ENCODE measurements around the gene AP3M1.
"Not testable (repeated sequence)": the region's sequence is repeated elsewhere in the genome, so short reads cannot be mapped to it uniquely, and the experiment has no call there.

The AP3M1 gene

GRCh38 chr10:74146980-74147379, 3.6 kb downstream of the AP3M1 start:
- Mint-ChIP-seq H3K4me1 (ENCODE audit: low read depth) (peaks cover 41% of the 10 kb centered on the region), H3K36me3 (ENCODE audit: low read depth) (peaks cover 32% of the 10 kb centered on the region)
- H3K9me3 Mint-ChIP-seq, H3K27ac Mint-ChIP-seq, H3K27me3 Mint-ChIP-seq, H3K4me3 Mint-ChIP-seq: not testable (repeated sequence)

- H3K4me1 Mint-ChIP-seq (ENCODE audit: low read depth): peaks cover 41% of the 10 kb centered on the region
- no peak overlapping the region for H3K27ac Mint-ChIP-seq
- H3K36me3 Mint-ChIP-seq (ENCODE audit: low read depth): peaks cover 40% of the 10 kb centered on the region
- no peaks in the 10 kb centered on the region for H3K27me3 Mint-ChIP-seq
- no peaks in the 10 kb centered on the region for H3K9me3 Mint-ChIP-seq
- H3K4me3 Mint-ChIP-seq: no peak overlapping the region
These were observed 5.5 kb downstream of the AP3M1 start for GRCh38 chr10:74145133-74145532.

- H3K27ac Mint-ChIP-seq: no peak overlapping the region
These were observed 10.1 kb downstream of the AP3M1 start for GRCh38 chr10:74140553-74140952.

GRCh38 chr10:74139981-74140380, 10.6 kb downstream of the AP3M1 start:
- no peak overlapping the region for H3K4me3 Mint-ChIP-seq

More at GRCh38 chr10:74140553-74140952, 10.1 kb downstream of the AP3M1 start:
- Mint-ChIP-seq H3K9me3 (no peaks in the 10 kb centered on the region), H3K4me3 (no peak overlapping the region), H3K4me1 (ENCODE audit: low read depth) (peaks cover 8% of the 10 kb centered on the region), H3K27me3 (no peaks in the 10 kb centered on the region), H3K36me3 (ENCODE audit: low read depth) (peaks cover 37% of the 10 kb centered on the region)

GRCh38 chr10:74138596-74138995, 12.0 kb downstream of the AP3M1 start:
- peaks cover 47% of the 10 kb centered on the region for H3K36me3 Mint-ChIP-seq (ENCODE audit: low read depth)
- not testable (repeated sequence) for H3K4me1 Mint-ChIP-seq (ENCODE audit: low read depth); H3K27me3 Mint-ChIP-seq; H3K9me3 Mint-ChIP-seq; H3K27ac Mint-ChIP-seq; H3K4me3 Mint-ChIP-seq

More at GRCh38 chr10:74139981-74140380, 10.6 kb downstream of the AP3M1 start:
- H3K27ac Mint-ChIP-seq: no peak overlapping the region
- H3K9me3 Mint-ChIP-seq: no peaks in the 10 kb centered on the region
- H3K36me3 Mint-ChIP-seq (ENCODE audit: low read depth): peaks cover 38% of the 10 kb centered on the region
- no peaks in the 10 kb centered on the region for H3K27me3 Mint-ChIP-seq
- peaks cover 3% of the 10 kb centered on the region for H3K4me1 Mint-ChIP-seq (ENCODE audit: low read depth)

GRCh38 chr10:74137992-74138391, 12.6 kb downstream of the AP3M1 start:
- Mint-ChIP-seq H3K27ac (no peak overlapping the region), H3K27me3 (no peaks in the 10 kb centered on the region), H3K4me3 (no peak overlapping the region), H3K9me3 (no peaks in the 10 kb centered on the region), H3K36me3 (ENCODE audit: low read depth) (peaks cover 49% of the 10 kb centered on the region), H3K4me1 (ENCODE audit: low read depth) (no peaks in the 10 kb centered on the region)

GRCh38 chr10:74135452-74135851, 15.2 kb downstream of the AP3M1 start:
- Mint-ChIP-seq H3K27me3 (no peaks in the 10 kb centered on the region), H3K4me3 (no peak overlapping the region), H3K36me3 (ENCODE audit: low read depth) (peaks cover 50% of the 10 kb centered on the region), H3K4me1 (ENCODE audit: low read depth) (no peaks in the 10 kb centered on the region), H3K27ac (no peak overlapping the region), H3K9me3 (no peaks in the 10 kb centered on the region)

- H3K27ac Mint-ChIP-seq: no peak overlapping the region
- no peaks in the 10 kb centered on the region for H3K9me3 Mint-ChIP-seq
- H3K36me3 Mint-ChIP-seq (ENCODE audit: low read depth): peaks cover 52% of the 10 kb centered on the region
These were observed 16.5 kb downstream of the AP3M1 start for GRCh38 chr10:74133923-74134820.

GRCh38 chr10:74123081-74123480, 27.5 kb downstream of the AP3M1 start:
- H3K4me3 Mint-ChIP-seq: no peak overlapping the region
- no peaks in the 10 kb centered on the region for H3K9me3 Mint-ChIP-seq
- H3K27ac Mint-ChIP-seq: no peak overlapping the region
- no peaks in the 10 kb centered on the region for H3K27me3 Mint-ChIP-seq
- peaks cover 2% of the 10 kb centered on the region for H3K4me1 Mint-ChIP-seq (ENCODE audit: low read depth)
- peaks cover 72% of the 10 kb centered on the region for H3K36me3 Mint-ChIP-seq (ENCODE audit: low read depth)

More at GRCh38 chr10:74133923-74134820, 16.5 kb downstream of the AP3M1 start:
- Mint-ChIP-seq H3K4me3 (no peak overlapping the region), H3K4me1 (ENCODE audit: low read depth) (no peaks in the 10 kb centered on the region), H3K27me3 (no peaks in the 10 kb centered on the region)

- H3K9me3 Mint-ChIP-seq: no peaks in the 10 kb centered on the region
- no peak overlapping the region for H3K4me3 Mint-ChIP-seq
- no peak overlapping the region for H3K27ac Mint-ChIP-seq
- no peaks in the 10 kb centered on the region for H3K27me3 Mint-ChIP-seq
- peaks cover 9% of the 10 kb centered on the region for H3K4me1 Mint-ChIP-seq (ENCODE audit: low read depth)
- peaks cover 79% of the 10 kb centered on the region for H3K36me3 Mint-ChIP-seq (ENCODE audit: low read depth)
These were observed 28.6 kb downstream of the AP3M1 start for GRCh38 chr10:74122060-74122459.

- Mint-ChIP-seq H3K9me3 (no peaks in the 10 kb centered on the region), H3K27ac (no peak overlapping the region), H3K4me1 (ENCODE audit: low read depth) (peaks cover 9% of the 10 kb centered on the region), H3K36me3 (ENCODE audit: low read depth) (peaks cover 86% of the 10 kb centered on the region), H3K4me3 (no peak overlapping the region), H3K27me3 (no peaks in the 10 kb centered on the region)
These were observed 29.3 kb downstream of the AP3M1 start for GRCh38 chr10:74121368-74121767.

- peaks cover 86% of the 10 kb centered on the region for H3K36me3 Mint-ChIP-seq (ENCODE audit: low read depth)
- H3K4me3 Mint-ChIP-seq: no peak overlapping the region
- H3K27ac Mint-ChIP-seq: no peak overlapping the region
- no peaks in the 10 kb centered on the region for H3K9me3 Mint-ChIP-seq
- H3K27me3 Mint-ChIP-seq: no peaks in the 10 kb centered on the region
- peaks cover 9% of the 10 kb centered on the region for H3K4me1 Mint-ChIP-seq (ENCODE audit: low read depth)
These were observed 29.7 kb downstream of the AP3M1 start for GRCh38 chr10:74120911-74121310.

GRCh38 chr10:74118804-74119203, 31.8 kb downstream of the AP3M1 start:
- H3K9me3 Mint-ChIP-seq: no peaks in the 10 kb centered on the region
- peak overlapping the region; percentile 51 for H3K27ac Mint-ChIP-seq
- peaks cover 86% of the 10 kb centered on the region for H3K36me3 Mint-ChIP-seq (ENCODE audit: low read depth)
- H3K27me3 Mint-ChIP-seq: no peaks in the 10 kb centered on the region
- no peak overlapping the region for H3K4me3 Mint-ChIP-seq
- H3K4me1 Mint-ChIP-seq (ENCODE audit: low read depth): peaks cover 9% of the 10 kb centered on the region

- H3K4me3 Mint-ChIP-seq: no peak overlapping the region
- peak overlapping the region; percentile 67 for H3K27ac Mint-ChIP-seq
- H3K36me3 Mint-ChIP-seq (ENCODE audit: low read depth): peaks cover 87% of the 10 kb centered on the region
- H3K4me1 Mint-ChIP-seq (ENCODE audit: low read depth): peaks cover 9% of the 10 kb centered on the region
- H3K9me3 Mint-ChIP-seq: no peaks in the 10 kb centered on the region
- no peaks in the 10 kb centered on the region for H3K27me3 Mint-ChIP-seq
These were observed 32.9 kb downstream of the AP3M1 start for GRCh38 chr10:74117738-74118137.

GRCh38 chr10:74114041-74114448, 36.6 kb downstream of the AP3M1 start:
- Mint-ChIP-seq H3K9me3 (no peaks in the 10 kb centered on the region), H3K36me3 (ENCODE audit: low read depth) (peaks cover 84% of the 10 kb centered on the region), H3K4me1 (ENCODE audit: low read depth) (peaks cover 9% of the 10 kb centered on the region), H3K4me3 (no peak overlapping the region), H3K27me3 (no peaks in the 10 kb centered on the region), H3K27ac (peak overlapping the region; percentile 14)

- no peak overlapping the region for H3K4me3 Mint-ChIP-seq
- no peaks in the 10 kb centered on the region for H3K9me3 Mint-ChIP-seq
- H3K36me3 Mint-ChIP-seq (ENCODE audit: low read depth): peaks cover 81% of the 10 kb centered on the region
- peaks cover 9% of the 10 kb centered on the region for H3K4me1 Mint-ChIP-seq (ENCODE audit: low read depth)
- H3K27me3 Mint-ChIP-seq: no peaks in the 10 kb centered on the region
- H3K27ac Mint-ChIP-seq: peak overlapping the region; percentile 14
These were observed 37.1 kb downstream of the AP3M1 start for GRCh38 chr10:74113546-74113945.
